Measurements from ENCODE around the gene AGO3. TPM values are rescaled to one million over a fixed set of nuclear protein-coding genes. Genes with fewer than 3 reads are reported as not detected.

AGO3 gene
- total and polyA plus RNA-seq, 7 donors: 2.2 to 17.6 (median 10.4) TPM

- intact Hi-C loops (cut with DNase I): loop anchor here in 1 of 2 donors (5.0 kb wide), 1 partner anchor 44 kb away; no protein-coding TSS in a partner anchor
- Histone ChIP-seq H3K27ac (peak overlapping the region; percentile 68), H3K36me3 (ENCODE audit: insufficient read depth in 1 of 2, low read depth in 1 of 2) (peaks cover 0 to 4% of the 10 kb centered on the region in 2 donors), H3K27me3 (ENCODE audit: insufficient read depth in 3 of 3, low read length in 2 of 3) (no peaks in the 10 kb centered on the region), H3K4me3 (peak overlapping the region; percentile 98), H3K9me3 (no peaks in the 10 kb centered on the region), H3K4me1 (peaks cover 6% of the 10 kb centered on the region)
- 0 to 3% (median 1%) methylated on average over 18 to 29 of the region's 29 CpGs for whole genome bisulfite sequencing, 3 donors
- DNase-seq (peak; percentile 47 to 67), ATAC-seq (peak; percentile 14 to 24 (median 20))
- TF ChIP-seq CTCF (IDR thresholded peaks at IDR 0.05): no peak
Observed at GRCh38 chr1:35883635-35884101, 47.2 kb upstream of the AGO3 start.

DNA sequence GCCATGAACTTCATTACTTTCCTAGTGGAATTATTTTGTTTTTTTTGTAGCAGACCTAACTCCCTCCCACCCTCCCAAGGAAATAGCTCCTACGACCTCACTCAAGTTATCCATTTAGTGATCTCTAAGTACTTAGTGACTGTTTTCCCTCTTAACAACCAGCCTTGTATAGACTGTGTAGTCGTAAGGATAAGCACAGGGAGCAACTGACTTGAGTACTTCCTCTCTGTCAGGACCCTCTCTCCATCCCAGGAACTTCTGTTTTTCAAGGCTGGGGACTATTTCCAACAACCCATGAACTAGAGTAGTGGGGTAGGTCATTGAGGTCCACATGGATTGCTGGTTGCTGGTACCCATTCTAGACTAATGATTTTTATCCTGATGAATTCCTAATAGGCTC lies 46.0 kb upstream of the AGO3 start:
- TF ChIP-seq CTCF (IDR thresholded peaks at IDR 0.05): no peak
- H3K4me3 ChIP-seq: no peak overlapping the region
- 50 to 79% (median 56%) methylated on average over 2 of the region's 2 CpGs for WGBS, 3 donors
- DNase-seq (no peak), ATAC-seq (no peak)
- no peaks in the 10 kb centered on the region for H3K27me3 ChIP-seq (ENCODE audit: insufficient read depth in 3 of 3, low read length in 2 of 3)
- peaks cover 6% of the 10 kb centered on the region for H3K4me1 ChIP-seq
- no peaks in the 10 kb centered on the region for H3K9me3 ChIP-seq
- H3K36me3 ChIP-seq (ENCODE audit: insufficient read depth in 1 of 2, low read depth in 1 of 2): peaks cover 0 to 16% of the 10 kb centered on the region in 2 donors
- H3K27ac ChIP-seq: no peak overlapping the region
- intact Hi-C loops (cut with DNase I): loop anchor here (5.0 kb wide), 1 partner anchor 42 kb away; no protein-coding TSS in a partner anchor

GRCh38 chr1:35885961-35886558 lies 44.8 kb upstream of the AGO3 start:
- no peak for TF ChIP-seq CTCF (IDR thresholded peaks at IDR 0.05)
- Histone ChIP-seq H3K9me3 (no peaks in the 10 kb centered on the region), H3K27me3 (ENCODE audit: insufficient read depth in 3 of 3, low read length in 2 of 3) (no peaks in the 10 kb centered on the region), H3K36me3 (ENCODE audit: insufficient read depth in 1 of 2, low read depth in 1 of 2) (peaks cover 0 to 28% of the 10 kb centered on the region in 2 donors), H3K4me3 (no peak overlapping the region), H3K4me1 (peaks cover 6% of the 10 kb centered on the region), H3K27ac (no peak overlapping the region)
- ATAC-seq (no peak), DNase-seq (no peak)
- WGBS, 3 donors: 57 to 76% (median 65%) methylated on average over 4 of the region's 4 CpGs
- intact Hi-C loops (cut with DNase I): loop anchor here in 1 of 2 donors (5.0 kb wide), 1 partner anchor 41 kb away; no protein-coding TSS in a partner anchor

GRCh38 chr1:35886577-35887431 lies 44.1 kb upstream of the AGO3 start:
- intact Hi-C loops (cut with DNase I): loop anchor here in 1 of 2 donors (5.0 kb wide), 1 partner anchor 40 kb away; no protein-coding TSS in a partner anchor
- 45 to 60% (median 50%) methylated on average over 3 of the region's 3 CpGs for WGBS, 3 donors
- DNase-seq (no peak), ATAC-seq (no peak)
- Histone ChIP-seq H3K36me3 (ENCODE audit: insufficient read depth in 1 of 2, low read depth in 1 of 2) (peaks cover 0 to 35% of the 10 kb centered on the region in 2 donors), H3K27me3 (ENCODE audit: insufficient read depth in 3 of 3, low read length in 2 of 3) (no peaks in the 10 kb centered on the region), H3K4me1 (peaks cover 6% of the 10 kb centered on the region), H3K27ac (no peak overlapping the region), H3K4me3 (no peak overlapping the region), H3K9me3 (no peaks in the 10 kb centered on the region)
- no peak for TF ChIP-seq CTCF (IDR thresholded peaks at IDR 0.05)
